NCI-H69 (cell line): Measurements from ENCODE around the gene SLC8B1.

Source experiments
- DNase-seq: peaks from one replicate; lab custom pipeline; 2025; lab: John Stamatoyannopoulos, UW

SLC8B1 gene

GRCh38 chr12:113334786-113335539 is at the start of gene SLC8B1:
TSS of gene SLC8B1 (minus strand) at chr12:113335109. CDS start at chr12:113332878, 2,231 bp downstream.
- DNase-seq: peak; percentile 86

- DNase-seq: no peak
These were observed 47.3 kb upstream of the SLC8B1 start for GRCh38 chr12:113382206-113382605.

DNA sequence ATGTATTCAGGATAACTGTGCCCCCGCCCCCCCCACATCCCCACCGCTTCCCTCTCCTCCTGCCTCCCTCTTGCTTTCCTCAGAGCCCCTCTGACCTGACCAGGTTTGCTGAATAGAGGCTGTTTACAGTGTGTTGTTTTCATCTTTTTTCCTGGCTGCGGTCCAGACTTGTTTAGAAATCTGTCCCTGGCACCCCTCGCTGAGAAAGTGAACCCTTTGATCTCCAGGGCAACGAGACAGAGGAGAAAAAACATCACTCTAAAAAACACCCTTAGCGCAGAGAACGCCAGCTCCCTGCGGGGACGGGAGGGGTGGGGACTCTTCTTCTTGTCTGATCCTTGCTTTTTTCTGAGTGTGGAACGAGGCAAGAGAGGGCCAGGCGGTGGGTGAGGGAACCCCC is 46.3 kb upstream of the SLC8B1 start:
- no peak for DNase-seq

GRCh38 chr12:113378291-113378690 is 43.4 kb upstream of the SLC8B1 start:
- no peak for DNase-seq

DNA sequence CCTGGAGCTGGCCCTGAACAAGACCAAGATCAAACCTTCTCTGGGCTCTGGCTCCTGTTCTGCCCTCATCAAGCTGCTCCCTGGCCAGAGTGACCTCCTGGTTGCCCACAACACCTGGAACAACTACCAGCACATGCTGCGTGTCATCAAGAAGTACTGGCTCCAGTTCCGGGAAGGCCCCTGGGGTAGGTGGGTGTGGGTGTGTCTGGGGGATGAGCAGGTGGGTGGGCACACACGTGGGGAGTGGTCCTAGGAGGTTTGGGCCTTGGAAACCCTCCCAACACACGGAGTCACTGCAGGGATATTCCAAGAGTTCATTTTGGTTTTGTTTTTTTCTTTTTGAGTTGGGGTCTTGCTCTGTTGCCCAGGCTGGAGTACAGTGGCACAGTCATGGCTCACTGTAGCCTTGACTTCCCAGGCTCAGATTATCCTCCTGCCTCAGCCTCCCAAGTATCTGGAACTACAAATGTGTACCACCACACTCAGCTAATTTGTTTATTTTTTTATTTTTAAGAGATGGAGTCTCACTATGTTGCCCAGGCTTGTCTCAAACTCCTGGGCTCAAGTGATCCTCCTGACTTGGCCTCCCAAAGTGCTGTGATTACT is 40.0 kb upstream of the SLC8B1 start:
- no peak for DNase-seq

GRCh38 chr12:113373969-113374368 is 39.1 kb upstream of the SLC8B1 start:
- DNase-seq: no peak

DNA sequence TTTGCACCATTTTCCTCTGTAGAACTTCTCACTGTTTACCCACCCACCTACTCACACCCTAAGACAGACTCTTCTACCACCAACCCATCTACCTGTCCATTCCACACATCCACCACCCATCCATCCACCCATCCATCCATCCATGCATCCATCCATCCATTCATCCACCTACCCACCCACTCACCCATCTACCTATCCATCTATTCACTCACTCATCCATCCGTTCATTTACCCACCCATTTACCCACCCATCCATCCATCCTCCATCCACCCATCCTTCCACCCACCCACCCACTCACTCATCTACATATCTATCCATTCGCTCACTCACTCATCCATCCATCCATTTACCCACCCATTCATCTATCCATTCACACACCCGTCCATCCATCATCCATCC is 38.5 kb upstream of the SLC8B1 start:
- DNase-seq: no peak

DNA sequence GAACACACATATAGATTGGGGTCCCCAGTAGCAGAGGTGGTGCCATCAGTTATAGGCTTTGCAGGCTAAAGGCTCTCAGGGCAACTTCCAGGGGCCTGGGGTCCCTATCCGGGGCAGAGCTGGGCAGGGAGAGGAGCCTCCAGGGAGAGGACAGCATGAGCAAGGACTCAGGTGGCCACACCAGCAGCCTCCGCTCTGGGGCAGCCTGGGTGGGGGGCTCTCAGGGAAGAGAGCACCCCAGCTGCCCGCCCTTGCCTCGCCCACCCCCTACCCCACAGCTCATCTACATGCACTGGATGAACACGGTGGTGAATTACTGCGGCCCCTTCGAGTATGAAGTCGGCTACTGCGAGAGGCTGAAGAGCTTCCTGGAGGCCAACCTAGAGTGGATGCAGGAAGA is 37.5 kb upstream of the SLC8B1 start:
- no peak for DNase-seq

GRCh38 chr12:113371808-113372207 is 36.9 kb upstream of the SLC8B1 start:
- DNase-seq: no peak

DNA sequence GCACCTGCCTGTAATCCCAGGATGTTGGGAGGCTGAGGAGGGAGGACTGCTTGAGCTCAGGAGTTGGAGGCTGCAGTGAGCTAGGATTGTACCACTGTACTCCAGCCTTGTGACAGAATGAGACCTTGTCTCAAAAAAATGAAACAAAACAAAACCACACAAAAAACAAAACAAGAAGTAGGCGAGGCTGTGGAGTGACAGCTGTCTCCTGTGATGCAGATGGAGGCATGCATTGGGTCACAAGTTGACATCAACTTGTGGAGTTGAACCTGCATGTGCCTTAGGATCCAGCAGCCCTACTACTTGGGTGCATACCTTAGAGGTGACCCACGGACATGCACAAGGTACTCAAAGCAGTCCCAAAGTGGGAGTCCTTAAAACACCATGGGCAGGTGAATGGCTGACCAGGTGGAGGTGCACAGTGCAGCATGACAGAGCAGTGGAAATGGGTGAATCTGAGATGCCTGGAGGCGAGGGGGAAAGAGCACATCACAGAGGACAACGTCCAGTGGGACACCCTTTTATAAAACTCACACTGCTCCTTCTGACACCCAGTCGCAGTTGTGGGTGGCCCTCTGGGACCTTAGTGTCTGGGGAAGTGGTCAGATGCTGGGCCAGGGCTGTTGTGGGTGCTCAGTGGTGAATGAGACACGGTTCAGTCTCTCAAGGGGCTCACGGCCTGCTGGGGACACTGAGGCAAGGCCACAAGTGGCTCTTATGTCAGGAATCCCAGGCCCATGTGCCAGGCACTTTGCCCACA is 36.2 kb upstream of the SLC8B1 start:
- no peak for DNase-seq

DNA sequence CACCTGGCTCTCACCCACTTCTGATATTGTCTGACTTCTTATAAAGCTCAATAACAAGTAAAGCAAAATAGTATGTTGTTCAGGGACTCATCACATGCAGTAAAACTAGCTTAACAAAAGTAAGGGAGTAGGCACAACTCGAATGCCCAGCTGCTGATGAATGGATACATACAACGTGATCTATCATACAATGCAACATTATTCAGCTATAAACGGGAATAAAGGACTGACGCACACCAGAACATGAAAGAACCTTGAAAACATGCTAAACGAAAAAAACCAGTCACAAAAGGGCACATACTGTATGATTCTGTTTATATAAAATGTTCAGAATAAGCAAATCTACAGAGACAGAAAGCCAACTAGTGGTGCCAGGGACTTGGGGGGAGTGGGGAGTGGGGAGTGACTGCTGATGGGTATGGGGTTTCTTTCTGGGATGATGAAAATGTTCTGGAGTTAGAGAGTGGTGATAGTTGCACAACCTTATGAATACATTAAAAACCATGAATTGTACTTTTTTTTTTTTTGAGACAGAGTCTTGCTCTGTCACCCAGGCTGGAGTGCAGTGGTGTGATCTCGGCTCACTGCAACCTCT is 34.6 kb upstream of the SLC8B1 start:
- no peak for DNase-seq

DNA sequence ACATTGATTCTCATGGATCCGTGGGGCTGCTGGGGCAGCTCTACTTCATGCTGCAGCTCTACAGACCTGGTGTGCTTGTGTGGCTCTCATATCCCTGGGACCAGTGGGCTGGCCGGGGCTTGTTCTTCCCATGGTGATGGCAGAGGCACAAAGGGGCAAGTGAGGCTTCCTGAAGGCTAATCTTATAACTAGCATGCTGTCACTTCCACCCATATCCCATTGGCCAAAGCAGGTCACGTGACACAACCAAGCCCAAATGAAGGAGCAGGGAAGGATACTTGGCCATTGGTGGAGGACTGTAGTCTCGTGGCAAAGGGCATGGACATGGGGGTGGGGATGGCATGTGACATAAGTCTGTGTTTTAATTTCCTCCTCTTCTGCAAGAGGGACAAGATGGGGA is 33.4 kb upstream of the SLC8B1 start:
- no peak for DNase-seq

- no peak for DNase-seq
These were observed 31.9 kb upstream of the SLC8B1 start for GRCh38 chr12:113366827-113367226.

DNA sequence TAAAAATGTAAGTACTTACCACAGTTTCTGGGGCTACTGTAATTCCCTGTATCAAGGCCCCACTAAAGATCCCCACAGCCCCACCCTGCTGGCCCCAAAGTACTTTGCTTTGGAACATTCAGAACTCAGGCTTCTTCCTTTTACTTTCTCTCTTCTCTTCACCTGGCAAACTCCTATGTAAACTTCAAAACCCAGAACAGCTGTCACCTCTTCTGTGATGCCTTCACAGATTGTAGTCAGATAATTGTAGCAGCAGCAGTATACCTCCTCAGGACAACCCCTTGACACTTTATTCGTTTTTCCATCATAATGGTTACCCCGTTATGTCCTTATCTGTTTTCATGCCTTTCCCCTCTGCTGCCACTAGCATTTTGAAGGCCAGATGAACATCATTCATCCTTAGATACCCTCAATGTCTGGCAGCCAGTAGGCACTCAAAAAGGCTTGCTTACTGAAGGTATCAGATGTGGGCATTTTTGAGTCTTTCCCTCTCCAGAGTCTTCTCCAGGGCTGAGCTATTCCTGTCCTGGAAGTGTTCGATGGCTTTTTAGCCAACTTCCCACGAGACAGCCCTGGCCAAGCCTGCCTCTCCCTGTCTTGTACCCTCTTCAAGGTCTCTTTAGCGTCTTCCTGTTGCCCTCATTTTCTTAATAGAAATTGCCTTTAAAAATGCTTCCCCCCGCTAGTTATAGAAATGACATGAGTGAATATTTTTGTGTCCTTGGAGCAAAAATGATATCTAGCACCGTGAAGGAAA is 30.9 kb upstream of the SLC8B1 start:
- DNase-seq: no peak

DNA sequence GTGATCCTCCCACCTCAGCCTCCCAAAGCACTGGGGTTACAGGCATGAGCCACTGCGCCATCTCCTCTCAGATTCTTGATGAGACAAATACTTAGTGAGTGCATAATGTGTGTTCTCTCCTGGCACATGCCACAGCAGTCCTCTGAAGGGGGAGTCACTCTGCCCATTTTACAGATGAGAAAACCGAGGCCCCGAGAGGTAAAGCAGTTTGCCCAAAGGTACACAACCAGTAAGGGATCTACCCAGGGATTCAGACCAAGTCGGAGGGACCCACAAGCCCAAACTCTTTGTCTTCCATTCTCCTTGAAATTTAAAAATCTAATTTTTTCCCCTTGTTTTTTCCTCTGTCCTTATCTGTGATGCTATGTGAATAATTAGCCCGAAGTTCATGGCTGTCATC is 29.8 kb upstream of the SLC8B1 start:
- DNase-seq: no peak

- DNase-seq: no peak
These were observed 26.9 kb upstream of the SLC8B1 start for GRCh38 chr12:113361574-113362370.

GRCh38 chr12:113359939-113360748 is 25.2 kb upstream of the SLC8B1 start:
- no peak for DNase-seq

DNA sequence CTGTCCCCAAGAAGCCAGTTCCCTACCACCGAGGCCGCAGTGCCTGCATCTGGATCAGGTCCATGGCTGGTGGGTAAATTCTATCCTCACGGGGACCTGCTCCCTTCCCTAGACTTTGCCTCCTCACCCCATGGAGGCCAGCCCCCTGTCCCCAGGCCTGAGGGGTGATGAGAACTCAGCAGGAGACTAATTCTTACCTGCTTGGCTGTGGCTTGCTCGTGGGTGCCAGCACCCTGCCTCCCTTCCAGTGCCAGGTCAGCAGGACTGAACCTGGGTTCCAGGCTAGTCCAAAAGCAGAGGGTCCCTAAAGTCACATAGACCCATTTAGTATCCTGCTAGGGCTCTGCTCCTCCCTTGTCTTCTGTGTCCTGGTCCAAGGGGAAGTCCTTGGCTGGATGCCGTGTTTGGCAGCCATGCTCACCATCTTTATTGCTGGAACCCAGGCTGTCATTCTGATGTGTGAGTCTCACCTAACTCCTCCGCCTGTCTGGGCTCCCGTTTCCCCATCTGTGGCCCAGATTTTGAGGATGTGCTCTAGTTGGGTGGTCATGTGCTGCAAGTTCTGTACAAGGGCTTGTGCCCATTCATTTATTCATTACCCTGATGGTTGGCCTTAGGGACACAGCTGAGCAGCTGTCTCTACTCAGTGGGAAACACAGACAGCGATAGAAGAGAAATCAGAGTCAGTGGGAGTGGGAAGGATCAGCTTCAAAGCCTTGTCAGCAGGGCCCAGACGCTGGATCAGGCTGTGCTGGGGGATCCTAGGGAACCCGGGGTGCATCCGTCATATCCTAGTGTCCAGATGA is 24.4 kb upstream of the SLC8B1 start:
- no peak for DNase-seq

GRCh38 chr12:113358381-113359132 is 23.6 kb upstream of the SLC8B1 start, which contains the start of gene PLBD2:
TSS of gene PLBD2 (plus strand) at chr12:113358587. CDS start at chr12:113358601, 14 bp downstream.
- DNase-seq: peak; percentile 97
